HepG2 (cell line): ENCODE results near the gene CBFA2T2. TPM values are rescaled to one million over a fixed set of nuclear protein-coding genes. Genes with fewer than 3 reads are reported as not detected.
A peak's percentile ranks its signal among the peaks of the same experiment; 100 is the strongest.

Experiments used
- CBX2 ChIP-seq, 2 experiments: fragments of 200-600 bp in 1 of 2; sonication (generic); formaldehyde crosslinking in 1 of 2; IDR thresholded peaks; 2 replicates each; pipeline versions ENCODE4 v1.7.0 to v1.8.1; 2018 to 2022; ENCODE audit warnings: low read depth in 2 of 2, low read length in 1 of 2, mild to moderate bottlenecking in 1 of 2, missing genetic modification reagents in 1 of 2
- EED ChIP-seq: sonication (generic); formaldehyde crosslinking; IDR thresholded peaks from 2 replicates; pipeline ENCODE4 v1.5.0; 2020; ENCODE audit warnings: mild to moderate bottlenecking, missing genetic modification reagents
- ETV5 ChIP-seq: IDR thresholded peaks from 2 replicates; pipeline ENCODE4 v1.6.1; 2018; ENCODE audit warnings: missing biosample characterization, missing genetic modification reagents, inconsistent platforms, borderline replicate concordance
- FIP1L1 ChIP-seq: fragments of 200-400 bp; formaldehyde crosslinking; IDR thresholded peaks from 2 replicates; pipeline ENCODE4 v1.6.1; 2018; ENCODE audit warnings: low read depth, mild to moderate bottlenecking, low read length, moderate library complexity, borderline replicate concordance; ENCODE audit not compliant: insufficient read depth
- IRF9 ChIP-seq: sonication (generic); formaldehyde crosslinking; IDR thresholded peaks from 2 replicates; pipeline ENCODE4 v1.8.0; 2022; ENCODE audit warnings: missing genetic modification reagents, mild to moderate bottlenecking, borderline replicate concordance
- MLX ChIP-seq: IDR thresholded peaks from 2 replicates; pipeline ENCODE4 v1.6.1; 2016
- NR3C1 ChIP-seq: sonication (generic); formaldehyde crosslinking; IDR thresholded peaks from 2 replicates; pipeline ENCODE4 v1.4.0; 2020; ENCODE audit warnings: missing genetic modification reagents
- RBAK ChIP-seq: sonication (generic); formaldehyde crosslinking; IDR thresholded peaks from 2 replicates; pipeline ENCODE4 v1.5.1; 2020; ENCODE audit warnings: mild to moderate bottlenecking, missing genetic modification reagents
- REPIN1 ChIP-seq: sonication (generic); formaldehyde crosslinking; IDR thresholded peaks from 2 replicates; pipeline ENCODE4 v1.8.0; 2022; ENCODE audit warnings: missing genetic modification reagents, low read depth, mild to moderate bottlenecking, borderline replicate concordance
- TGIF2 ChIP-seq: IDR thresholded peaks from 2 replicates; pipeline ENCODE4 v1.6.1; 2016; ENCODE audit warnings: control low read depth, missing compliant biosample characterization
- ZBTB39 ChIP-seq: sonication (generic); formaldehyde crosslinking; IDR thresholded peaks from 2 replicates; pipeline ENCODE4 v1.5.0; 2020; ENCODE audit warnings: missing genetic modification reagents
- ZFAT ChIP-seq: sonication (generic); formaldehyde crosslinking; conservative IDR thresholded peaks from 2 replicates; pipeline ENCODE4 v1.8.1; 2023; ENCODE audit warnings: missing genetic modification reagents, inconsistent platforms
- ZFP37 ChIP-seq: sonication (generic); formaldehyde crosslinking; IDR thresholded peaks from 2 replicates; pipeline ENCODE4 v1.4.0; 2020; ENCODE audit warnings: missing genetic modification reagents, borderline replicate concordance
- ZNF326 ChIP-seq: sonication (generic); formaldehyde crosslinking; IDR thresholded peaks from 2 replicates; pipeline ENCODE4 v1.4.0; 2020; ENCODE audit warnings: missing genetic modification reagents, borderline replicate concordance
- ZNF383 ChIP-seq: sonication (generic); formaldehyde crosslinking; IDR thresholded peaks from 2 replicates; pipeline ENCODE4 v1.4.0; 2020; ENCODE audit warnings: missing genetic modification reagents, mild to moderate bottlenecking, borderline replicate concordance
- ZNF414 ChIP-seq: sonication (generic); formaldehyde crosslinking; IDR thresholded peaks from 2 replicates; pipeline ENCODE4 v1.5.0; 2020; ENCODE audit warnings: missing genetic modification reagents
- ZNF512 ChIP-seq: sonication (generic); formaldehyde crosslinking; IDR thresholded peaks from 2 replicates; pipeline ENCODE4 v1.4.0; 2020; ENCODE audit warnings: mild to moderate bottlenecking, missing genetic modification reagents
- ZNF547 ChIP-seq: sonication (generic); formaldehyde crosslinking; IDR thresholded peaks from 2 replicates; pipeline ENCODE4 v1.5.1; 2020; ENCODE audit warnings: mild to moderate bottlenecking, missing genetic modification reagents
- ZNF557 ChIP-seq: sonication (generic); formaldehyde crosslinking; IDR thresholded peaks from 2 replicates; pipeline ENCODE4 v1.4.0; 2020; ENCODE audit warnings: missing genetic modification reagents
- ZNF772 ChIP-seq: sonication (generic); formaldehyde crosslinking; IDR thresholded peaks from 2 replicates; pipeline ENCODE4 v1.5.0; 2020; ENCODE audit warnings: mild to moderate bottlenecking, missing genetic modification reagents
- ZNF776 ChIP-seq: sonication (generic); formaldehyde crosslinking; IDR thresholded peaks from 2 replicates; pipeline ENCODE4 v1.4.0; 2020; ENCODE audit warnings: mild to moderate bottlenecking, missing genetic modification reagents
- ZNF782 ChIP-seq: sonication (generic); formaldehyde crosslinking; IDR thresholded peaks from 2 replicates; pipeline ENCODE4 v1.4.0; 2020; ENCODE audit warnings: missing genetic modification reagents, mild to moderate bottlenecking, borderline replicate concordance
- ZSCAN9 ChIP-seq: IDR thresholded peaks from 2 replicates; pipeline ENCODE4 v1.6.1; 2016; ENCODE audit warnings: borderline replicate concordance
- polyA plus RNA-seq, 8 experiments: library from polyadenylated mRNA; depleted of rRNA in 3 of 8; stranded (reverse) in 7 of 8; unstranded in 1 of 8; fragments of >200 nt; fragmentation: Illumina TruSeq in 4 of 8; extraction: Trizol in 4 of 8; gene quantifications; 2 replicates each; pipeline versions ENCODE4 v1.2.1 to v1.2.3, GENCODE V29; 2011 to 2016; ENCODE audit warnings: low read depth in 4 of 8, missing spikeins in 1 of 8, mixed read lengths in 1 of 8; ENCODE audit not compliant: insufficient read depth in 1 of 8
- total RNA-seq, 5 experiments: library from RNA; depleted of rRNA; stranded (reverse); fragments of >200 nt; fragmentation: Illumina TruSeq; extraction: Trizol; gene quantifications; 2 replicates each; pipeline ENCODE4 v1.2.3, GENCODE V29; 2016; ENCODE audit warnings: low read depth in 1 of 5

CBFA2T2 gene
- total and polyA plus RNA-seq, 2 of the 13 experiments (the other 11 are each of a cell fraction or from before 2014, with no cell fraction given): 6.3 to 21.2 TPM

GRCh38 chr20:33664085-33664761 lies 174.3 kb downstream of the CBFA2T2 start (continued):
- TF ChIP-seq ZNF512 (no peak), ZFAT (CRISPR knock-in tag) (0 out of 2 replicates have a peak, but pooled peaks have one; percentile 47), ZNF776 (CRISPR knock-in tag) (0 out of 2 replicates have a peak, but pooled peaks have one; percentile 13), TGIF2 (peak; percentile 39; the same call in 1 of the 2 replicates), CBX2 (IDR thresholded peaks at IDR 0.05; ENCODE audit: low read depth, low read length) (no peak), CBX2 (CRISPR knock-in tag; IDR thresholded peaks at IDR 0.05; ENCODE audit: low read depth) (no peak), ZNF414 (peak; percentile 70; the same call in 1 of the 2 replicates), ZNF557 (CRISPR knock-in tag) (0 out of 2 replicates have a peak, but pooled peaks have one; percentile 19), NR3C1 (CRISPR knock-in tag) (0 out of 2 replicates have a peak, but pooled peaks have one; percentile 35), ETV5 (CRISPR knock-in tag) (0 out of 2 replicates have a peak, but pooled peaks have one; percentile 10), ZBTB39 (CRISPR knock-in tag) (peak; percentile 90), IRF9 (CRISPR knock-in tag) (no peak), ZSCAN9 (no peak), ZNF383 (CRISPR knock-in tag) (0 out of 2 replicates have a peak, but pooled peaks have one; percentile 4), MLX (CRISPR knock-in tag) (peak; percentile 48), EED (CRISPR knock-in tag) (0 out of 2 replicates have a peak, but pooled peaks have one; percentile 1), ZFP37 (CRISPR knock-in tag) (0 out of 2 replicates have a peak, but pooled peaks have one; percentile 34), RBAK (0 out of 2 replicates have a peak, but pooled peaks have one; percentile 23), FIP1L1 (no peak), ZNF326 (CRISPR knock-in tag) (no peak; the same call in 1 of the 2 replicates), ZNF547 (CRISPR knock-in tag) (peak; percentile 3; the same call in 1 of the 2 replicates), ZNF772 (CRISPR knock-in tag) (0 out of 2 replicates have a peak, but pooled peaks have one; percentile 12), ZNF782 (CRISPR knock-in tag) (0 out of 2 replicates have a peak, but pooled peaks have one; percentile 18), REPIN1 (CRISPR knock-in tag) (no peak)
